Stimulated activated CD8-positive, alpha-beta memory T cell treated with anti-CD3 and anti-CD28 coated beads, Interleukin-7, amount 100 ng/mL, for 1 hour (primary cell): ENCODE data around the gene SUPT20HL1.
"Not testable (repeated sequence)": the region's sequence is repeated elsewhere in the genome, so short reads cannot be mapped to it uniquely, and the experiment has no call there.

Experiments
- DNase-seq, 2 donors: peaks; one replicate each; pipeline ENCODE4 v3.0.0-alpha.2; 2020; ENCODE audit warnings: low read depth in 2 of 2

Gene SUPT20HL1

GRCh38 chrX:24360272-24360671 lies at the start of gene SUPT20HL1:
TSS of gene SUPT20HL1 (plus strand) at chrX:24360639. CDS start at chrX:24362761, 2,122 bp downstream.
- DNase-seq, result no peak

- DNase-seq, result not testable (repeated sequence)
Measured at GRCh38 chrX:24310916-24311315, 49.5 kb upstream of the SUPT20HL1 start.

DNA sequence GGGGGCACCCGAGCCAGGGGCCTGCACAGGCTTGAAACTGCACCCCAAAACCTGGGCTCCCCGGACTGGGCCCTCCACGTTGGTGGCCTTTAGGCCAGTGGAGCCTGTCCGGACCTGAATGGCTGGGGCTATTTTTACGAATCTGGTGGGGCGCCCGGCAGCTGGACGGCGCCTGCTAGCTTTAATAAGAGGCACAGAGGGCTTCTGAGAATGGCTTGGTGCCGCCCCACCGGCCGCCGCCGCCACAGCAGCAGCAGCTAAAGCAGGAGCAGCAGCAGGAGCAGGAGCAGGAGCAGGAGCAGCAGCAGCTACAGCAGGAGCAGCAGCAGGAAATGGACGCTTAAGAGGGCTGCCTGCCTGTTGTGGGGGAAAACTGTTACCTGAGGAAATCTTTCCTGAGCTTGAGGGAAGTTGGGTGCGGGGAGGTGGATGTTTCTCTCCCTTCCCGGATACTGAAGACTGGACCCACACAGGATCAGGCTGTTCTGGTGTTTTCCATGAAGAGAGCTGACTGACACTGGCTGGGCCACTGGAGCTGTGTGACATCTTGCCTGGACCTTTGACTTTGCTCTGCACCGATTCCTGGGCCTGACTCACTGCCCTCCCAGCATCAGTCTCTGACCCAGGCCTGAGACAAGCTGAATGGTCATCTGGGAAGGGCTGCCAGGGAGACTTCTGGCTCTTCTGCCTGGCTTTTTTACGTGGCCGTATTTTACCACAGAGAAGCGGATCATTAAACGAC lies 48.8 kb upstream of the SUPT20HL1 start:
- not testable (repeated sequence) for DNase-seq

GRCh38 chrX:24312249-24312607 lies 48.2 kb upstream of the SUPT20HL1 start:
- not testable (repeated sequence) for DNase-seq

- DNase-seq, result no peak
Measured at GRCh38 chrX:24314019-24314635, 46.3 kb upstream of the SUPT20HL1 start, which contains the start of gene SUPT20HL2. TSS of gene SUPT20HL2 (minus strand) at chrX:24314069. CDS start at chrX:24313315, 754 bp downstream.

DNA sequence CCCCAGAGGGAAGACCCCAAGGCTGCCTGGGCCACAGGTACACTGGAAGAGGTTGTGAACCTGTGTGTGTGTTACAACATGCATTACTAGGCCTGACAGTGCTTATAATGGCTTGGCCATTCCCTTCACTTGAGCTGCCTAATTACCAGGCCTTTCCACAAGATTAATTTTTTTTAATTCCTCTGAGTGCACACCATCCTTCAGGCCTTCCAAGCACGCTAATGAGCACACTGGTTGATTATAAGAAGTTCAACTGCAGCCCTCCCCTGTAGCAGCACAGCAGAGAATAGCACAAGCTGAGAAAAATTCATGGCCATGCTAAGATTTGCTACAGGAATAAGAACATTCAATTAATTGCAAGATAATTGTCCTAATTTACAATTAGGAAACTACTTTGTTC lies 44.3 kb upstream of the SUPT20HL1 start:
- no peak for DNase-seq

DNA sequence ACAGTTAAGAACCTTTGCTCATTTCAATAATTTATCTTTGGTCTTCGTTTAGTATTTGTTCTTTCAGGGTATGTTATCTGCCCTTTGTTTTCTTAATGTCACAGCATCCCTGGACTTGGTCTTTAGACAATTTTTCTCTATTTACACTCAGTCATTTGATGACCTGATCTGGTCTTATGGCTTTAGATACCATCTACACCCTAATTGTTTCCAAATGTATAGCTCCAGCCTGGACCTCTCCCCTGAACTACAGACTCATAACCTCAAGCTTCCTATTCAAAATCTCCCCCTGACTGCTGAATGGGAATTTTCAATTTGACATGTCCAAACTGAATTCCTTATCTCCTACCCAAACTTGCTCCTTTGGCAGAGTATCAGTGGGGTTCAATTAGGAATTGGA lies 42.9 kb upstream of the SUPT20HL1 start:
- DNase-seq, result no peak

GRCh38 chrX:24321741-24322395 lies 38.6 kb upstream of the SUPT20HL1 start:
- DNase-seq, result no peak

GRCh38 chrX:24325231-24325630 lies 35.2 kb upstream of the SUPT20HL1 start:
- DNase-seq, result no peak

- DNase-seq, result no peak
Measured at GRCh38 chrX:24332878-24333277, 27.6 kb upstream of the SUPT20HL1 start.

DNA sequence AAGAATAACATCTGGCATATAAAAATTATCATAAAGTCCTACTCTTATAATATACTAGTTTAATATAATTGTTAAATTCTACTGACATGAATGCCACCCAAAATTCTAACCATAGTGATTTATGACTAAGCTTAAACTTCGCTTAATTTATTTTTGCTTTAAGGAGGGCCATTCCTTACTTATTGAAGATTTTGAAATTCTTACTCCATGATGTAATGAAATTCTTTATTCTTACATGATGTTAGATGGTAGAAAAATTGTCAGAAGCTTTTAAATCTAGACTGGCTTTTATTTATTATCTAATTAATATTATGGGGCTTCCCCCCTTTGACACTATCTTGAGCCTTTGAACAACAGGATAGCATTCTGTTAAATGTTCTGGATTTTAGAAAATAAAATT lies 27.1 kb upstream of the SUPT20HL1 start:
- DNase-seq, result no peak

- no peak for DNase-seq
Measured at GRCh38 chrX:24334461-24334860, 26.0 kb upstream of the SUPT20HL1 start.

- no peak for DNase-seq
Measured at GRCh38 chrX:24335871-24336270, 24.6 kb upstream of the SUPT20HL1 start.

DNA sequence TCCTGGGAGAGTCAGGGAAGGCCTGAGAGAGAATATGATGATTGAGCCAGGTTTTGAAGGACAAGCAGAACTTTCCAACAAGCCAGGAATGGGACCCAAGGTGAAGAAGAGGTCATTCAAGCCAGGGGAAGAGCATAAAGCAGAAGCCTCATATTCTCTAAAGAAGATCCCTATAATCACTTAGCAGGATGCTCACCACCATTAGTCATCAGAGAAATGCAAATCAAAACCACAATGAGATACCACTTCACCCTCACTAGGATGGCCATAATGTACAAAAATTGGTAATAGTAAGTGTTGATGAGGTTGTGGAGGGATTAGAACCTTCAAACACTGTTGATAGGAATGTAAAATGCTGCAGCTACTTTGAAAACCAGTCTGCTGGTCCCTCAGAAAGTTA lies 20.5 kb upstream of the SUPT20HL1 start:
- no peak for DNase-seq

GRCh38 chrX:24340501-24340900 lies 19.9 kb upstream of the SUPT20HL1 start:
- DNase-seq, result no peak

DNA sequence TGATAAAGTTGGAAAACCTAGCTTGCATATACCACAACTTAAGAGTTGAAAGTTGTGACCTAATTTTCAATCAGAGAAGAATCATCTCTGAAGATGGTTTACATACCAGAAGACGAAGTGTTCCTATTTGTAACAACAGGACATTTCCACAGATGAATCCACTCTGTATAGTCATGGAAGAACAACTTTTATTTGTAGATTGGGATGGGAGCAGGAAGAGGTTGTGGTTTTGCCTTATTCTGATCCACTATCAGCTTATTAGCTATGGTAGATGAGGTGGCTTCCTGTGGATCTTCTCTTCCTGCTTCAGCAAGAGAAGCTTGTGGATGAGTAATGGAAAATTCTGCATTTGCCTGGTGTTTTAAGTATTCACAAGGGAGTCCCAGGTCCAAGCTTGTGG lies 18.6 kb upstream of the SUPT20HL1 start:
- no peak for DNase-seq

GRCh38 chrX:24343719-24344118 lies 16.7 kb upstream of the SUPT20HL1 start:
- DNase-seq, result no peak

DNA sequence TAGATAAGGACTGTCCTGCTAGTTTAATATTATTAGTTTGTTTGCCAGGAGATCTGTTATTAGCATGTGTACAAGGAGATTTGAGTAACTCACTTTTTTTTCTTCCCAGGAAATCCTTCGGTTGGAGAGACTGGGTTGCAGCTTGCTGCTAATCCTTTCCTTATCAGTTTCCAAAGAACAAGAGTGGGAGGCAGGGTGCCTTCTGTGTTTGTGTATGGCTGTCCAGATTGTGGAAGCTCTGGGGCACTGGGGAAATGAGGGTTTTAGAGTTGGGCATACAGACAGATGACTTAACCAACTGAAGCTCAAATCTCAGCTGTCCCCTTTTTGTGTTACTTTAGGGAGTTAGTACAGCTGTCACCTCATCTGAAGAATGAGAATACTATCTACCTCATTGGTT lies 12.6 kb upstream of the SUPT20HL1 start:
- DNase-seq, result no peak

DNA sequence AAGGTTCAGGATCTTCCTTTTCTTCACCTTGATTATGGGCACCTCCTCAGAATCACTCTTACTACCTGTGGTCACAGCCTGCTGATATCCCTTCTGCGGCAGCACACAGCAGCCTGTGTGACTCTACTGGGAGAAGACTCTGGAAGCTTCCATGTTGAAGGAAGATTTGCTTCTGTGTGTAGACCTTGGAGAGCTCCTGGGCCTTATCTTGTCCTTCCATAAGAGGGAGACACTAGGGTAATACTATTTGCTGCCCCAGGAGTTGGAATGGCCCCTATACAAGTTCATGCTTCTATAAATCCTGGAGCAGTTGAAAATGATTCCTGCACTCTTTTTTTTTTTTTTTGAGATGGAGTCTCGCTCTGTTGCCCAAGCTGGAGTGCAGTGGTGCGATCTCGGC lies 10.2 kb upstream of the SUPT20HL1 start:
- DNase-seq, result no peak

GRCh38 chrX:24355095-24355494 lies 5.3 kb upstream of the SUPT20HL1 start:
- no peak for DNase-seq

GRCh38 chrX:24357106-24357505 lies 3.3 kb upstream of the SUPT20HL1 start:
- no peak for DNase-seq

- not testable (repeated sequence) for DNase-seq
Measured at GRCh38 chrX:24362089-24362745, 1.8 kb downstream of the SUPT20HL1 start.
